Thymus (tissue), 11 donors: ENCODE results near the gene IRX2. TPM values are rescaled to one million over a fixed set of nuclear protein-coding genes. Genes with fewer than 3 reads are reported as not detected.

ENCODE experiments used
- DNase-seq, 9 donors: peaks; one replicate each; pipeline ENCODE4 v3.0.0-alpha.2; 2013; ENCODE audit warnings: low spot score in 9 of 9, low read depth in 6 of 9, missing footprints in 1 of 9
- H3K27ac ChIP-seq, 2 donors: one replicate each; pipeline ENCODE4 v1.5.1; 2013; ENCODE audit warnings: control low read depth in 1 of 2, low read depth in 1 of 2, low read length in 1 of 2, mild to moderate bottlenecking in 1 of 2, moderate library complexity in 1 of 2
- H3K27me3 ChIP-seq, 2 donors: one replicate each; pipeline ENCODE4 v1.5.1; 2013; ENCODE audit warnings: low read length in 1 of 2; ENCODE audit not compliant: control insufficient read depth in 2 of 2, insufficient read depth in 1 of 2
- H3K36me3 ChIP-seq, 2 donors: one replicate each; pipeline ENCODE4 v1.5.1; 2013; ENCODE audit warnings: low read length in 1 of 2, mild to moderate bottlenecking in 1 of 2, moderate library complexity in 1 of 2; ENCODE audit not compliant: control insufficient read depth in 2 of 2, insufficient read depth in 2 of 2
- H3K4me1 ChIP-seq, 2 donors: one replicate each; pipeline ENCODE4 v1.5.1; 2013; ENCODE audit warnings: low read length in 2 of 2; ENCODE audit not compliant: control insufficient read depth in 2 of 2, insufficient read depth in 2 of 2
- H3K4me3 ChIP-seq, 2 donors: one replicate each; pipeline ENCODE4 v1.5.1; 2013; ENCODE audit warnings: low read length in 2 of 2, control low read depth in 1 of 2, mild to moderate bottlenecking in 1 of 2
- H3K9me3 ChIP-seq, 2 donors: one replicate each; pipeline ENCODE4 v1.5.1; 2013; ENCODE audit warnings: low read length in 1 of 2, mild to moderate bottlenecking in 1 of 2; ENCODE audit not compliant: control insufficient read depth in 2 of 2, insufficient read depth in 1 of 2
- WGBS: extraction: QIAGEN DNeasy Blood & Tissue Kit; methylation state at CpG from one replicate; pipeline ENCODE4 v1.1.7; 2013; 5-methylcytosine and 5-hydroxymethylcytosine counted together
- polyA plus RNA-seq: library from polyadenylated mRNA; stranded (reverse); fragments of 200-250 nt; gene quantifications from one replicate; pipeline ENCODE4 v1.2.3, GENCODE V29; 2013
- total RNA-seq: library from RNA; stranded (reverse); fragments of 120-200 nt; gene quantifications from one replicate; pipeline ENCODE4 v1.2.4, GENCODE V29; 2013
- donor health status: healthy.

Gene IRX2
- total and polyA plus RNA-seq, 2 donors, result 0.38 to 1.5 TPM

DNA sequence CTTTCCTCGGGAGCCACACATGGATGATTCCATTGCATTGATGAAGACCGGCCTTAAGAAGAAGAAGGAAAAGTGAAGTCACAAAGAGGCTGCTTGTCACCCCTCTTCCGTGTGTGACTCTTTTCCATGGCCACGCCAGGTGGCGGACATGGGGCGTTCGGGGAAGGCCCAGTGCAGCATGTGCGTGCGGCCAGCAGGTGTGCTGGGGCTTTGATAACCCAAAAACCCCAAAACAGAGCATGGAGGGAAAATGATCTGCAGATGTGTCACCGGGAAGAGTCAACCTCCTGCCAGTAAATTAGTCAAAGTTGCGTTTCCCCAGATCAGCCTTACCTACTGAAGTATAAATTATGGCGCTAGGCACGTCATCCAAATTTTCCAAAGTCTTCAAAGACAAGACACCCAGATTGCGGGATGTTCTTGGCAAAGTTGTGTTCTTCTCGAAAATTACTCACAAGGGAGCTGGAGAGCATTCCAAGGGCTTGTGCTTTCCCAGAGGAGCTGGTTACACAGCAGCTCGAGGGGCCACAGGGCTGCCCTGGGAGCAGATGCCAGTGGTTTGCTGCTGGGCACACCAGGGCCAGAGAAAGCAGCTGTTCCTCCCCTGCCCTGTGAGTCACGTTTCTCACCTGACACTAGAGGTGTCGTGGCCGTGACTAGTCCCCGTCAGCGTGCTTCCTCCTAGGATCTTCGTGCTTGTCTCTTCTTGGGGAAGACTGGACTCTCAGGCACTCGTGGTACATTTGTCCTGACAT lies 53.9 kb downstream of the IRX2 start:
- H3K9me3 ChIP-seq, result no peaks in the 10 kb centered on the region
- DNase-seq, result no peak
- H3K4me1 ChIP-seq, result no peaks in the 10 kb centered on the region
- H3K4me3 ChIP-seq, result no peak overlapping the region
- no peaks in the 10 kb centered on the region for H3K27me3 ChIP-seq
- H3K27ac ChIP-seq, result no peak overlapping the region
- H3K36me3 ChIP-seq, result no peaks in the 10 kb centered on the region
- WGBS, result 91% methylated on average over 23 of the region's 23 CpGs

GRCh38 chr5:2697041-2697440 lies 54.4 kb downstream of the IRX2 start:
- 94% methylated on average over 9 of the region's 9 CpGs for WGBS
- Histone ChIP-seq H3K27me3 (no peaks in the 10 kb centered on the region), H3K27ac (no peak overlapping the region), H3K4me1 (no peaks in the 10 kb centered on the region), H3K4me3 (no peak overlapping the region), H3K36me3 (no peaks in the 10 kb centered on the region), H3K9me3 (no peaks in the 10 kb centered on the region)
- no peak for DNase-seq
